WERI-Rb-1 (cell line): ENCODE measurements around the gene GRIN2A.

ENCODE experiments used
- DNase-seq: peaks from one replicate; pipeline ENCODE4 v3.0.0-alpha.2; 2020
- H3K27ac ChIP-seq: fragments of 250-450 bp; sonication (Bioruptor Pico); 2 replicates; pipeline ENCODE4 v1.5.1; 2020; ENCODE audit warnings: mild to moderate bottlenecking, moderate library complexity
- H3K27me3 ChIP-seq: fragments of 250-450 bp; sonication (Bioruptor Pico); 2 replicates; pipeline ENCODE4 v1.5.1; 2021; ENCODE audit warnings: mild to moderate bottlenecking, low read depth, moderate library complexity; ENCODE audit not compliant: insufficient read depth, severe bottlenecking
- H3K36me3 ChIP-seq: fragments of 250-450 bp; sonication (Bioruptor Pico); 2 replicates; pipeline ENCODE4 v1.5.1; 2020; ENCODE audit warnings: mild to moderate bottlenecking, moderate library complexity
- H3K4me3 ChIP-seq: 2 replicates; pipeline ENCODE4 v1.5.1; 2011; ENCODE audit warnings: low read depth, mild to moderate bottlenecking, control low read depth, low read length
- H3K9me3 ChIP-seq: fragments of 250-450 bp; sonication (Bioruptor Pico); 2 replicates; pipeline ENCODE4 v1.5.1; 2021; ENCODE audit warnings: mild to moderate bottlenecking, moderate library complexity; ENCODE audit not compliant: severe bottlenecking
- CTCF ChIP-seq: IDR thresholded peaks from 2 replicates; pipeline ENCODE4 v1.5.1; 2011; ENCODE audit warnings: low read depth, mild to moderate bottlenecking, control low read depth, inconsistent platforms, low read length

The GRIN2A gene

GRCh38 chr16:9821970-9822369, 360.3 kb downstream of the GRIN2A start:
- no peak overlapping the region for H3K4me3 ChIP-seq
- no peaks in the 10 kb centered on the region for H3K27me3 ChIP-seq
- no peak for TF ChIP-seq CTCF
- DNase-seq: no peak
- no peak overlapping the region for H3K27ac ChIP-seq
- H3K36me3 ChIP-seq: no peaks in the 10 kb centered on the region
- H3K9me3 ChIP-seq: no peaks in the 10 kb centered on the region

- H3K36me3 ChIP-seq: no peaks in the 10 kb centered on the region
- no peak overlapping the region for H3K4me3 ChIP-seq
- no peak for DNase-seq
- H3K27me3 ChIP-seq: no peaks in the 10 kb centered on the region
- no peak for TF ChIP-seq CTCF
- no peaks in the 10 kb centered on the region for H3K9me3 ChIP-seq
- H3K27ac ChIP-seq: no peak overlapping the region
These were observed 360.9 kb downstream of the GRIN2A start for GRCh38 chr16:9821331-9821730.

GRCh38 chr16:9820476-9821246, 361.6 kb downstream of the GRIN2A start:
- Histone ChIP-seq H3K36me3 (no peaks in the 10 kb centered on the region), H3K27me3 (no peaks in the 10 kb centered on the region), H3K9me3 (no peaks in the 10 kb centered on the region), H3K4me3 (no peak overlapping the region), H3K27ac (no peak overlapping the region)
- DNase-seq: no peak
- peak; percentile 17; the same call in 1 of the 2 replicates for TF ChIP-seq CTCF

- H3K27ac ChIP-seq: no peak overlapping the region
- DNase-seq: no peak
- no peaks in the 10 kb centered on the region for H3K36me3 ChIP-seq
- H3K9me3 ChIP-seq: no peaks in the 10 kb centered on the region
- H3K4me3 ChIP-seq: no peak overlapping the region
- H3K27me3 ChIP-seq: no peaks in the 10 kb centered on the region
- TF ChIP-seq CTCF: no peak
These were observed 363.5 kb downstream of the GRIN2A start for GRCh38 chr16:9818702-9819101.

- Histone ChIP-seq H3K27ac (no peak overlapping the region), H3K4me3 (no peak overlapping the region), H3K36me3 (no peaks in the 10 kb centered on the region), H3K27me3 (no peaks in the 10 kb centered on the region), H3K9me3 (no peaks in the 10 kb centered on the region)
- no peak for TF ChIP-seq CTCF
- peak; percentile 69 for DNase-seq
These were observed 364.6 kb downstream of the GRIN2A start for GRCh38 chr16:9817586-9817985.

- DNase-seq: no peak
- Histone ChIP-seq H3K27me3 (no peaks in the 10 kb centered on the region), H3K36me3 (no peaks in the 10 kb centered on the region), H3K9me3 (no peaks in the 10 kb centered on the region), H3K27ac (no peak overlapping the region), H3K4me3 (no peak overlapping the region)
- TF ChIP-seq CTCF: no peak
These were observed 365.6 kb downstream of the GRIN2A start for GRCh38 chr16:9816644-9817043.
